ENCODE measurements around the gene ZACN. TPM values are rescaled to one million over a fixed set of nuclear protein-coding genes. Genes with fewer than 3 reads are reported as not detected.

Gene ZACN
- not detected for total RNA-seq

- WGBS, 2 donors = 58 to 60% methylated on average over 17 of the region's 17 CpGs
- TF ChIP-seq CTCF (IDR thresholded peaks at IDR 0.05) (no peak), POLR2A (IDR thresholded peaks at IDR 0.05) (no peak)
- no peak within 1 kb of the TSS for H3K4me3 ChIP-seq (ENCODE audit: low read depth, poor library complexity, severe bottlenecking)
- intact Hi-C loops (cut with DNase I; ENCODE audit: low total_unique reads) = no loop called here
- no peak for DNase-seq (ENCODE audit: low spot score in 2 of 2)
Measured at GRCh38 chr17:76078860-76079534, at the start of gene ZACN. TSS of gene ZACN (plus strand) at chr17:76079182. CDS start at chr17:76079265, 83 bp downstream.

GRCh38 chr17:76032073-76032779 lies 46.8 kb upstream of the ZACN start:
- no peak for TF ChIP-seq POLR2A (IDR thresholded peaks at IDR 0.05)
- TF ChIP-seq CTCF (IDR thresholded peaks at IDR 0.05) = no peak

GRCh38 chr17:76032780-76033108 lies 46.2 kb upstream of the ZACN start:
- no peak for TF ChIP-seq POLR2A (IDR thresholded peaks at IDR 0.05)
- TF ChIP-seq CTCF (IDR thresholded peaks at IDR 0.05) = no peak
- no peak for DNase-seq (ENCODE audit: low spot score in 2 of 2)
- intact Hi-C loops (cut with DNase I; ENCODE audit: low total_unique reads) = no loop called here
- no peak overlapping the region for H3K4me3 ChIP-seq (ENCODE audit: low read depth, poor library complexity, severe bottlenecking)
- WGBS, 2 donors = 84 to 88% methylated on average over 5 of the region's 5 CpGs

More at GRCh38 chr17:76032073-76032779, 46.8 kb upstream of the ZACN start:
- H3K4me3 ChIP-seq (ENCODE audit: low read depth, poor library complexity, severe bottlenecking) = no peak overlapping the region
- no peak for DNase-seq (ENCODE audit: low spot score in 2 of 2)
- WGBS, 2 donors = 73 to 74% methylated on average over 19 to 20 of the region's 20 CpGs
- intact Hi-C loops (cut with DNase I; ENCODE audit: low total_unique reads) = no loop called here

GRCh38 chr17:76033139-76033538 lies 45.8 kb upstream of the ZACN start:
- H3K4me3 ChIP-seq (ENCODE audit: low read depth, poor library complexity, severe bottlenecking) = no peak overlapping the region
- 97% methylated on average over 6 of the region's 6 CpGs for WGBS, 2 donors
- intact Hi-C loops (cut with DNase I; ENCODE audit: low total_unique reads) = no loop called here
- DNase-seq (ENCODE audit: low spot score in 2 of 2) = no peak
- TF ChIP-seq POLR2A (IDR thresholded peaks at IDR 0.05) (no peak), CTCF (IDR thresholded peaks at IDR 0.05) (no peak)

- intact Hi-C loops (cut with DNase I; ENCODE audit: low total_unique reads) = no loop called here
- TF ChIP-seq POLR2A (IDR thresholded peaks at IDR 0.05) = no peak
- no peak for TF ChIP-seq CTCF (IDR thresholded peaks at IDR 0.05)
- H3K4me3 ChIP-seq (ENCODE audit: low read depth, poor library complexity, severe bottlenecking) = no peak overlapping the region
- WGBS, 2 donors = 73 to 81% methylated on average over 13 of the region's 13 CpGs
- no peak for DNase-seq (ENCODE audit: low spot score in 2 of 2)
Measured at GRCh38 chr17:76034428-76035350, 44.3 kb upstream of the ZACN start.
